MCF 10A (cell line): ENCODE data around the gene FBXO46. TPM values are rescaled to one million over a fixed set of nuclear protein-coding genes. Genes with fewer than 3 reads are reported as not detected.

ENCODE experiments used
- BruUV-seq: library from RNA; stranded (reverse); fragments of 400-500 nt; replicated peaks from 2 replicates; lab custom pipeline; 2021; lab: Mats Ljungman, UMichigan
- CTCF ChIA-PET: fragments of 300-600 bp; sonication (Branson Sonifier 250); formaldehyde crosslinking; extraction: SDS; loops from one replicate; lab custom pipeline; 2021; ENCODE audit warnings: antibody characterized with exemption, inconsistent platforms; lab: Yijun Ruan, JAX
- POLR2A ChIA-PET: fragments of 300-600, 350-650 bp; sonication (Branson Sonifier 250); formaldehyde crosslinking; extraction: SDS; loops from one replicate; lab custom pipeline; 2020; ENCODE audit warnings: antibody characterized with exemption, inconsistent platforms; lab: Yijun Ruan, JAX
- DNase-seq: peaks from one replicate; pipeline ENCODE4 v3.0.0-alpha.2; 2018; ENCODE audit not compliant: unreplicated experiment
- H3K27ac Mint-ChIP-seq: one replicate; pipeline ENCODE4 v1.8.0; 2022; ENCODE audit warnings: mild to moderate bottlenecking, low read depth, mixed read lengths; ENCODE audit not compliant: unreplicated experiment
- H3K27me3 Mint-ChIP-seq: one replicate; pipeline ENCODE4 v1.8.0; 2022; ENCODE audit warnings: mixed read lengths; ENCODE audit not compliant: insufficient read depth, unreplicated experiment
- H3K36me3 Mint-ChIP-seq: one replicate; pipeline ENCODE4 v1.8.0; 2022; ENCODE audit warnings: mild to moderate bottlenecking, moderate library complexity, mixed read lengths; ENCODE audit not compliant: insufficient read depth, unreplicated experiment
- H3K4me1 Mint-ChIP-seq: one replicate; pipeline ENCODE4 v1.8.0; 2022; ENCODE audit warnings: mixed read lengths; ENCODE audit not compliant: insufficient read depth, unreplicated experiment
- H3K4me3 Mint-ChIP-seq: one replicate; pipeline ENCODE4 v1.8.0; 2022; ENCODE audit warnings: mild to moderate bottlenecking, moderate library complexity, mixed read lengths; ENCODE audit not compliant: unreplicated experiment
- H3K9me3 Mint-ChIP-seq: one replicate; pipeline ENCODE4 v1.8.0; 2022; ENCODE audit warnings: mixed read lengths; ENCODE audit not compliant: unreplicated experiment
- CTCF ChIP-seq: fragments of 200-600 bp; IDR thresholded peaks from one replicate; pipeline ENCODE4 v1.8.0; 2022; ENCODE audit warnings: antibody characterized with exemption, mild to moderate bottlenecking; ENCODE audit not compliant: unreplicated experiment
- intact Hi-C: fragments of 100-400 bp; cut with micrococcal nuclease; formaldehyde crosslinking; loops from 2 replicates; pipeline ENCODE4 v1.14.1; 2022
- total RNA-seq: library from RNA; stranded (reverse); gene quantifications from 2 replicates; pipeline ENCODE4 v1.2.3, GENCODE V29; 2022

The FBXO46 gene
- total RNA-seq, 1 experiment from 2014 or later = 15.0 TPM

GRCh38 chr19:45717983-45718650 is 12.6 kb downstream of the FBXO46 start:
- BruUV-seq = TSS peak; percentile 89
- H3K9me3 Mint-ChIP-seq = no peaks in the 10 kb centered on the region
- no peak for DNase-seq
- H3K4me1 Mint-ChIP-seq = peaks cover 18% of the 10 kb centered on the region
- intact Hi-C loops = loop anchor here (1.0 kb wide), 2 partner anchors 31 to 49 kb away; no protein-coding TSS in a partner anchor
- ChIA-PET CTCF (interaction anchor here (0.6 to 3.6 kb wide), 7 partner anchors 9 to 81 kb away, joined by 3 to 19 read pairs (median 4); partner anchors contain the start of genes FBXO46, QPCTL and SNRPD2), POLR2A (interaction anchor here (0.6 to 6.7 kb wide), 19 partner anchors 9 to 1087 kb away, joined by 3 to 152 read pairs (median 6); partner anchors contain the start of genes DMPK, DMWD, FBXO46 and IRF2BP1)
- peak overlapping the region; percentile 97 for H3K27ac Mint-ChIP-seq
- H3K36me3 Mint-ChIP-seq = peaks cover 25% of the 10 kb centered on the region
- H3K4me3 Mint-ChIP-seq = peak overlapping the region; percentile 98
- H3K27me3 Mint-ChIP-seq = no peaks in the 10 kb centered on the region
- no peak for TF ChIP-seq CTCF

- CTCF ChIA-PET = interaction anchor here (0.6 to 3.6 kb wide), 12 partner anchors 10 to 316 kb away, joined by 3 to 19 read pairs (median 4); partner anchors contain the start of genes FBXO46, QPCTL, SIX5 and SNRPD2
- no peaks in the 10 kb centered on the region for H3K9me3 Mint-ChIP-seq
- POLR2A ChIA-PET = interaction anchor here (0.5 to 6.7 kb wide), 36 partner anchors 9 to 1052 kb away, joined by 3 to 152 read pairs (median 4); partner anchors contain the start of genes DMPK, DMWD, FBXO46 and IRF2BP1
- peak overlapping the region; percentile 98 for H3K4me3 Mint-ChIP-seq
- no peak for TF ChIP-seq CTCF
- peak; percentile 100 for DNase-seq
- peak overlapping the region; percentile 97 for H3K27ac Mint-ChIP-seq
- peaks cover 18% of the 10 kb centered on the region for H3K4me1 Mint-ChIP-seq
- peaks cover 25% of the 10 kb centered on the region for H3K36me3 Mint-ChIP-seq
- no TSS peak for BruUV-seq
- intact Hi-C loops = loop anchor here (1.0 kb wide), 2 partner anchors 32 to 50 kb away; no protein-coding TSS in a partner anchor
- no peaks in the 10 kb centered on the region for H3K27me3 Mint-ChIP-seq
Measured at GRCh38 chr19:45717131-45717982, 13.3 kb downstream of the FBXO46 start.

GRCh38 chr19:45716359-45717130 is 14.2 kb downstream of the FBXO46 start:
- ChIA-PET CTCF (interaction anchor here (0.6 to 3.6 kb wide), 8 partner anchors 14 to 315 kb away, joined by 3 to 19 read pairs (median 5); partner anchors contain the start of genes FBXO46, QPCTL, SIX5 and SNRPD2), POLR2A (interaction anchor here (0.5 to 6.7 kb wide), 31 partner anchors 8 to 757 kb away, joined by 3 to 152 read pairs (median 5); partner anchors contain the start of genes DMPK, DMWD, FBXO46 and MEIOSIN)
- Mint-ChIP-seq H3K27me3 (no peaks in the 10 kb centered on the region), H3K27ac (peak overlapping the region; percentile 97), H3K9me3 (no peaks in the 10 kb centered on the region), H3K4me3 (peak overlapping the region; percentile 98), H3K36me3 (peaks cover 26% of the 10 kb centered on the region), H3K4me1 (peaks cover 18% of the 10 kb centered on the region)
- DNase-seq = peak; percentile 57
- intact Hi-C loops = loop anchor here (1.0 kb wide), 2 partner anchors 33 to 51 kb away; no protein-coding TSS in a partner anchor
- BruUV-seq = TSS peak; percentile 46
- no peak for TF ChIP-seq CTCF
